Activated CD4-positive, CD25-positive, alpha-beta regulatory T cell (primary cell): ENCODE results near the gene MEGF6.

Source experiments
- DNase-seq, 4 experiments: peaks; one replicate each; lab custom pipeline; 2025; lab: John Stamatoyannopoulos, UW

Gene MEGF6

GRCh38 chr1:3570066-3570986 is 41.0 kb downstream of the MEGF6 start:
- DNase-seq, result no peak

- no peak for DNase-seq
Measured at GRCh38 chr1:3569436-3569835, 41.9 kb downstream of the MEGF6 start.

GRCh38 chr1:3568815-3569435 is 42.4 kb downstream of the MEGF6 start:
- DNase-seq, result no peak

GRCh38 chr1:3566951-3567804 is 44.1 kb downstream of the MEGF6 start:
- DNase-seq, result no peak

- DNase-seq, result no peak
Measured at GRCh38 chr1:3566003-3566885, 45.1 kb downstream of the MEGF6 start.

- no peak for DNase-seq
Measured at GRCh38 chr1:3564921-3565831, 46.1 kb downstream of the MEGF6 start.

GRCh38 chr1:3563610-3564009 is 47.7 kb downstream of the MEGF6 start:
- DNase-seq, result no peak

GRCh38 chr1:3563125-3563524 is 48.2 kb downstream of the MEGF6 start:
- no peak for DNase-seq

- no peak for DNase-seq
Measured at GRCh38 chr1:3562712-3563111, 48.6 kb downstream of the MEGF6 start.

- no peak for DNase-seq
Measured at GRCh38 chr1:3561702-3562101, 49.6 kb downstream of the MEGF6 start.

GRCh38 chr1:3560981-3561380 is 50.3 kb downstream of the MEGF6 start:
- no peak for DNase-seq

GRCh38 chr1:3560251-3560871 is 50.9 kb downstream of the MEGF6 start:
- DNase-seq, result no peak

- no peak for DNase-seq
Measured at GRCh38 chr1:3558036-3558726, 53.1 kb downstream of the MEGF6 start.

- no peak for DNase-seq
Measured at GRCh38 chr1:3557366-3557765, 53.9 kb downstream of the MEGF6 start.

GRCh38 chr1:3556336-3556735 is 55.0 kb downstream of the MEGF6 start:
- no peak for DNase-seq

GRCh38 chr1:3555131-3555920 is 56.0 kb downstream of the MEGF6 start:
- no peak for DNase-seq

GRCh38 chr1:3553940-3554223 is 57.4 kb downstream of the MEGF6 start:
- no peak for DNase-seq

- DNase-seq, result no peak
Measured at GRCh38 chr1:3553166-3553939, 58.0 kb downstream of the MEGF6 start.
